Thyroid gland (tissue), 4 donors: Measurements from ENCODE around the gene SLC66A3.

ENCODE experiments used
- CTCF ChIP-seq, 6 experiments: fragments of 200-600 bp in 3 of 6; fragments of 450-650 bp in 3 of 6; sonication (generic) in 3 of 6; IDR thresholded peaks; one replicate each; pipeline ENCODE4 v1.5.1; 2016 to 2019; ENCODE audit warnings: antibody characterized with exemption in 6 of 6, mild to moderate bottlenecking in 2 of 6, inconsistent platforms in 1 of 6, moderate library complexity in 1 of 6
- POLR2A ChIP-seq, 2 donors: fragments of 450-650 bp; IDR thresholded peaks; one replicate each; pipeline ENCODE4 v1.6.1; 2017; ENCODE audit warnings: antibody characterized with exemption in 2 of 2, mild to moderate bottlenecking in 2 of 2, moderate library complexity in 1 of 2

- peak in 1 of 6 experiments; percentile 19 for TF ChIP-seq CTCF (IDR thresholded peaks at IDR 0.05)
- peak; percentile 65 to 88 for TF ChIP-seq POLR2A (IDR thresholded peaks at IDR 0.05)
These were observed at the start of gene SLC66A3 for GRCh38 chr2:11155381-11156035.
